GM12878 (cell line): ENCODE data around the gene SLC39A6. TPM values are rescaled to one million over a fixed set of nuclear protein-coding genes. Genes with fewer than 3 reads are reported as not detected.

Source experiments
- ATAC-seq: fragments of 200-7000 bp; cut with Tn5 transposase; 3 replicates; pipeline ENCODE4 v1.9.1; 2020; ENCODE audit warnings: mild to moderate bottlenecking, moderate library complexity
- BruUV-seq: library from RNA; stranded (reverse); fragments of 400-500 nt; replicated peaks from 2 replicates; lab custom pipeline; 2021; lab: Mats Ljungman, UMichigan
- CTCF ChIA-PET: fragments of 300-600 bp; sonication (Branson Sonifier 250); formaldehyde crosslinking; extraction: SDS; loops from one replicate; lab custom pipeline; 2021; ENCODE audit warnings: inconsistent platforms; lab: Yijun Ruan, JAX
- POLR2A ChIA-PET: fragments of 350-600 bp; formaldehyde crosslinking; extraction: SDS; loops from one replicate; lab custom pipeline; 2021; ENCODE audit warnings: inconsistent platforms; lab: Charles Lee
- RAD21 ChIA-PET: fragments of 300-600 bp; sonication (Branson Sonifier 250); formaldehyde crosslinking; loops from one replicate; lab custom pipeline; 2023; ENCODE audit warnings: antibody characterized with exemption; ENCODE audit not compliant: unreplicated experiment; lab: Charles Lee
- SMC1A ChIA-PET: fragments of 300-600 bp; sonication (Branson Sonifier 250); formaldehyde crosslinking; loops from one replicate; lab custom pipeline; 2023; ENCODE audit not compliant: unreplicated experiment, uncharacterized antibody; lab: Charles Lee
- DNase-seq: peaks from one replicate; pipeline ENCODE4 v3.0.0-alpha.2; 2011; ENCODE audit warnings: low read depth, low spot score
- FAIRE-seq: peaks from 3 replicates; lab custom pipeline; 2011; peaks lifted over from hg19 to GRCh38; lab: Jason Lieb, UNC
- H2AFZ ChIP-seq: 2 replicates; pipeline ENCODE4 v1.6.0; 2011; ENCODE audit warnings: low read depth, low read length, control low read depth; ENCODE audit not compliant: control insufficient read depth
- H3K27ac ChIP-seq: 2 replicates; pipeline ENCODE4 v1.5.1; 2011; ENCODE audit warnings: control low read depth; ENCODE audit not compliant: control insufficient read depth, insufficient read depth
- H3K27me3 ChIP-seq, 2 experiments: replicated peaks in 1 of 2; 2 replicates each; pipeline versions ENCODE4 v1.6.0 to v1.6.1; 2011; ENCODE audit warnings: low read length in 1 of 2; ENCODE audit not compliant: control insufficient read depth in 2 of 2, insufficient read depth in 2 of 2
- H3K36me3 ChIP-seq, 2 experiments: 2 replicates each; pipeline ENCODE4 v1.5.1; 2011; ENCODE audit warnings: low read length in 1 of 2; ENCODE audit not compliant: control insufficient read depth in 2 of 2, insufficient read depth in 2 of 2
- H3K4me1 ChIP-seq: 2 replicates; pipeline ENCODE4 v1.6.1; 2011; ENCODE audit warnings: mild to moderate bottlenecking, low read length, moderate library complexity, mixed read lengths; ENCODE audit not compliant: control insufficient read depth, insufficient read depth
- H3K4me2 ChIP-seq: 2 replicates; pipeline ENCODE4 v1.6.0; 2011; ENCODE audit warnings: control low read depth; ENCODE audit not compliant: control insufficient read depth, insufficient read depth
- H3K4me3 ChIP-seq: fragments of 200-600 bp; sonication (generic); 2 replicates; pipeline ENCODE4 v1.5.1; 2016
- H3K79me2 ChIP-seq: 2 replicates; pipeline ENCODE4 v1.6.0; 2011; ENCODE audit warnings: low read length; ENCODE audit not compliant: control insufficient read depth, insufficient read depth
- H3K9ac ChIP-seq: 2 replicates; pipeline ENCODE4 v1.8.0; 2011; ENCODE audit warnings: low read length, control low read depth, mixed read lengths; ENCODE audit not compliant: control insufficient read depth, insufficient read depth
- H3K9me3 ChIP-seq: replicated peaks from 3 replicates; pipeline ENCODE4 v1.5.1; 2011; ENCODE audit warnings: mild to moderate bottlenecking, low read length; ENCODE audit not compliant: control insufficient read depth, insufficient read depth
- H4K20me1 ChIP-seq: 2 replicates; pipeline ENCODE4 v1.6.0; 2011; ENCODE audit not compliant: control insufficient read depth, insufficient read depth
- ATF2 ChIP-seq: IDR thresholded peaks from 2 replicates; pipeline ENCODE4 v1.6.1; 2012; ENCODE audit warnings: low read length, inconsistent platforms
- BHLHE40 ChIP-seq, 2 experiments: fragments of 450-650 bp in 1 of 2; IDR thresholded peaks; 2 replicates each; pipeline ENCODE4 v1.6.1; 2011 to 2017; ENCODE audit warnings: low read depth in 2 of 2, borderline replicate concordance in 1 of 2, improper control_type of control experiment in 1 of 2, low read length in 1 of 2, mild to moderate bottlenecking in 1 of 2
- CREB1 ChIP-seq: IDR thresholded peaks from 2 replicates; pipeline ENCODE4 v1.6.1; 2012; ENCODE audit warnings: low read depth, mild to moderate bottlenecking, inconsistent platforms
- CREM ChIP-seq: IDR thresholded peaks from 2 replicates; pipeline ENCODE4 v1.6.1; 2014; ENCODE audit warnings: antibody characterized with exemption, low read depth
- EGR1 ChIP-seq, 2 experiments: IDR thresholded peaks; 1 replicate in 1 of 2; 2 replicates in 1 of 2; pipeline ENCODE4 v1.6.1; 2011 to 2012; ENCODE audit warnings: low read depth in 2 of 2, low read length in 2 of 2, borderline replicate concordance in 1 of 2, mild to moderate bottlenecking in 1 of 2, moderate library complexity in 1 of 2
- JUND ChIP-seq: IDR thresholded peaks from 2 replicates; pipeline ENCODE4 v1.6.1; 2012; ENCODE audit warnings: low read depth, mild to moderate bottlenecking, low read length, improper control_type of control experiment, moderate library complexity
- KAT2A ChIP-seq: conservative IDR thresholded peaks from 2 replicates; pipeline ENCODE4 v1.6.1; 2011; ENCODE audit warnings: low read depth, low read length; ENCODE audit not compliant: control insufficient read depth
- NKRF ChIP-seq: fragments of 450-650 bp; conservative IDR thresholded peaks from 2 replicates; pipeline ENCODE4 v1.6.1; 2017; ENCODE audit warnings: mild to moderate bottlenecking, moderate library complexity
- NR2C2 ChIP-seq: IDR thresholded peaks from 2 replicates; pipeline ENCODE4 v1.6.1; 2011; ENCODE audit warnings: borderline replicate concordance, low read depth; ENCODE audit not compliant: control insufficient read depth, insufficient read length
- POU2F2 ChIP-seq: IDR thresholded peaks from 3 replicates; pipeline ENCODE4 v1.6.1; 2011; ENCODE audit warnings: low read depth, mild to moderate bottlenecking, low read length, borderline replicate concordance
- SIN3A ChIP-seq: IDR thresholded peaks from 2 replicates; pipeline ENCODE4 v1.6.1; 2012; ENCODE audit warnings: low read depth, low read length, improper control_type of control experiment
- SPI1 ChIP-seq: IDR thresholded peaks from 2 replicates; pipeline ENCODE4 v1.6.1; 2011; ENCODE audit warnings: low read depth, mild to moderate bottlenecking, low read length, moderate library complexity, borderline replicate concordance; ENCODE audit not compliant: insufficient read depth
- SUZ12 ChIP-seq: fragments of 200-600 bp; sonication (generic); IDR thresholded peaks from one replicate; pipeline ENCODE4 v1.6.1; 2018; ENCODE audit warnings: antibody characterized with exemption, mild to moderate bottlenecking; ENCODE audit not compliant: unreplicated experiment
- TARDBP ChIP-seq: IDR thresholded peaks from 2 replicates; pipeline ENCODE4 v1.6.1; 2016; ENCODE audit warnings: borderline replicate concordance
- WGBS: methylation state at CpG from one replicate; pipeline ENCODE4 v1.1.6; 2016; ENCODE audit warnings: low lambda C conversion rate; ENCODE audit not compliant: insufficient replicate concordance, insufficient coverage; ENCODE audit errors: missing lambda C conversion rate; 5-methylcytosine and 5-hydroxymethylcytosine counted together
- in situ Hi-C: fragments of 300-500 bp; cut with MboI; formaldehyde crosslinking; loops from 9 replicates; pipeline ENCODE4 v1.14.3; 2018; ENCODE audit warnings: mixed read lengths
- intact Hi-C: fragments of 100-400 bp; cut with micrococcal nuclease; formaldehyde crosslinking; loops from one replicate; pipeline ENCODE4 v1.14.2; 2022; ENCODE audit not compliant: unreplicated experiment
- polyA plus RNA-seq, 11 experiments: library from polyadenylated mRNA; depleted of rRNA in 4 of 11; unstranded in 6 of 11; stranded (reverse) in 5 of 11; fragments of >200 nt; fragmentation: Nextera tagmentation in 4 of 11; fragmentation: Illumina TruSeq in 1 of 11; extraction: Ambion mirVana in 4 of 11; extraction: Trizol in 1 of 11; gene quantifications; 1 replicate in 1 of 11; 2 replicates in 10 of 11; pipeline versions ENCODE4 v1.2.1 to v1.2.3, GENCODE V29; 2011 to 2016; ENCODE audit warnings: inconsistent platforms in 2 of 11, missing spikeins in 2 of 11, low read depth in 1 of 11
- total RNA-seq, 4 experiments: library from RNA; depleted of rRNA in 3 of 4; stranded (reverse); fragments of >200 nt in 3 of 4; fragmentation: Illumina TruSeq in 1 of 4; extraction: Trizol in 1 of 4; gene quantifications; 2 replicates each; pipeline versions ENCODE4 v1.2.1 to v1.2.3, GENCODE V29; 2013 to 2021

Gene SLC39A6
- total and polyA plus RNA-seq, 10 of the 15 experiments (the other 5 are each of a cell fraction or from before 2014, with no cell fraction given) = 12.4 to 65.9 (median 41.3) TPM

DNA sequence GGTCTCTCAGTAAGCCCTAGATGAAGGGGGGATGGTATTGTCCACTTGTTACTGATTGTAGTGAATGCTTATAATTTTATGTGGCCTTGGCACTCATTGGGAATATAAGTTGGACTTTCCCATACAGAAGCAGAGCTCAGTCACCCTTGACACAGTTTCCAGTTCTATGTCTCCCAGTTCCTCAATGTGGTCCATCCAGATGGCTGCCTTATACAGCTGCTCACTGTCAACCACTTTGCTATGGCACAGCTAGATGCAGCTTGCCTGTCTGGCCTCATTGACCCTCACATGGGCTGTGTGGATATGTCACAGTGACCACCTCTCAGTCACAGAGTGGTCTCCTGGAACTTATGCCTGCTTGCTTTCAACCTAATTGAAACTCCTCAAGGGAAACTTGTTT is 21.7 kb downstream of the SLC39A6 start:
- Histone ChIP-seq H3K9ac (no peak overlapping the region), H3K27ac (no peak overlapping the region), H3K9me3 (no peaks in the 10 kb centered on the region), H3K36me3 (peaks cover 0 to 9% of the 10 kb centered on the region in 2 experiments; a peak in 2 of 4 replicates), H3K79me2 (no peaks in the 10 kb centered on the region), H3K4me1 (no peaks in the 10 kb centered on the region), H3K4me3 (no peak overlapping the region), H3K27me3 (no peaks in the 10 kb centered on the region), H4K20me1 (no peaks in the 10 kb centered on the region), H3K4me2 (no peak overlapping the region), H2AFZ (no peak overlapping the region)
- TF ChIP-seq ATF2 = no peak
- peak; percentile 75 for TF ChIP-seq SPI1
- FAIRE-seq (no peak), DNase-seq (no peak), ATAC-seq (no peak)
- ChIA-PET CTCF (interaction anchor here (1.3 kb wide), 1 partner anchor 177 kb away, joined by 3 read pairs; no protein-coding TSS in a partner anchor), POLR2A (interaction anchor here (0.6 to 0.7 kb wide), 4 partner anchors 22 to 573 kb away, joined by 3 to 4 read pairs (median 4); partner anchors contain the start of gene SLC39A6), RAD21 (interaction anchor here (0.6 kb wide), 1 partner anchor 702 kb away, joined by 3 read pairs; no protein-coding TSS in a partner anchor), SMC1A (interaction anchor here (0.6 to 1.2 kb wide), 3 partner anchors 12 to 177 kb away, joined by 3 read pairs; no protein-coding TSS in a partner anchor)
- no TSS peak for BruUV-seq
- in situ Hi-C loops = no loop called here
- intact Hi-C loops = no loop called here

DNA sequence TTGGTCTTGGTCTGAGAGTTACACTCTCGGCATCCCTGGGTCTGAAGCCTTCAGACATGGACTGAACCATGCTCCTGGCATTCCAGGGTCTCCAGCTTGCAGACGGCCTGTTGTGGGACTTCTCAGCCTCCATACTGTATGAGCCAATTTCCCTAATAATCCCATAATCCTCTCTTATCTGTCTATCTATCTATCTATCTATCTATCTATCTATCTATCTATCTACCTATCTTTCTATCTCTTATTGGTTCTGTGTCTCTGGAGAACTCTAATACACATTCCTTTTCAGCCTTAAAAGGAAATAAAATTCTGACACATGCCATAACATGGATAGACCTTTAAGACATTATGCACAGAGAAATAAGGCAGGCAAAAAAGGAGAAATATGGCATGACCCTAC is 24.4 kb downstream of the SLC39A6 start:
- Histone ChIP-seq H3K27me3 (no peaks in the 10 kb centered on the region), H3K4me1 (no peaks in the 10 kb centered on the region), H3K4me2 (no peak overlapping the region), H3K9me3 (peaks cover 1% of the 10 kb centered on the region; the same call in 2 of the 3 replicates), H3K9ac (no peak overlapping the region), H3K27ac (no peak overlapping the region), H3K36me3 (no peaks in the 10 kb centered on the region), H4K20me1 (no peaks in the 10 kb centered on the region), H3K79me2 (no peaks in the 10 kb centered on the region), H3K4me3 (no peak overlapping the region), H2AFZ (no peak overlapping the region)
- intact Hi-C loops = no loop called here
- POLR2A ChIA-PET = no interaction called here
- in situ Hi-C loops = no loop called here
- WGBS = 95% methylated on average over 2 of the region's 2 CpGs
- SMC1A ChIA-PET = interaction anchor here (1.0 to 1.5 kb wide), 3 partner anchors 9 to 180 kb away, joined by 4 to 5 read pairs (median 4); no protein-coding TSS in a partner anchor
- DNase-seq (no peak), ATAC-seq (no peak), FAIRE-seq (no peak)
- BruUV-seq = no TSS peak
- CTCF ChIA-PET = interaction anchor here (0.9 kb wide), 1 partner anchor 9 kb away, joined by 4 read pairs; no protein-coding TSS in a partner anchor
- RAD21 ChIA-PET = no interaction called here
- TF ChIP-seq KAT2A = no peak
- no peak for TF ChIP-seq POU2F2
- TF ChIP-seq NR2C2 = no peak
- no peak for TF ChIP-seq JUND
- no peak for TF ChIP-seq EGR1 (IDR thresholded peaks at IDR 0.05; ENCODE audit: borderline replicate concordance in 1 of 2, low read depth in 2 of 2, low read length in 2 of 2)
- no peak for TF ChIP-seq CREM
- no peak for TF ChIP-seq CREB1
- no peak for TF ChIP-seq SUZ12
- TF ChIP-seq NKRF = no peak
- TF ChIP-seq SIN3A = no peak
- TF ChIP-seq BHLHE40 (IDR thresholded peaks at IDR 0.05; ENCODE audit: borderline replicate concordance in 1 of 2, low read depth in 2 of 2, low read length in 1 of 2) = no peak
- no peak for TF ChIP-seq TARDBP
